Activated naive CD8-positive, alpha-beta T cell (primary cell): ENCODE measurements around the gene PAIP2.
"Not testable (repeated sequence)": the region's sequence is repeated elsewhere in the genome, so short reads cannot be mapped to it uniquely, and the experiment has no call there.

Source experiments
- H3K27ac Mint-ChIP-seq: one replicate; pipeline ENCODE4 v1.8.0; 2021; ENCODE audit warnings: mixed read lengths
- H3K27me3 Mint-ChIP-seq: one replicate; pipeline ENCODE4 v1.8.0; 2021; ENCODE audit warnings: mixed read lengths
- H3K36me3 Mint-ChIP-seq: one replicate; pipeline ENCODE4 v1.8.0; 2021; ENCODE audit warnings: mixed read lengths
- H3K4me1 Mint-ChIP-seq: one replicate; pipeline ENCODE4 v1.8.0; 2021; ENCODE audit warnings: low read depth, mixed read lengths
- H3K4me3 Mint-ChIP-seq: one replicate; pipeline ENCODE4 v1.8.0; 2021; ENCODE audit warnings: mild to moderate bottlenecking, mixed read lengths
- H3K9me3 Mint-ChIP-seq: one replicate; pipeline ENCODE4 v1.8.0; 2021; ENCODE audit warnings: low read depth, mixed read lengths

Gene PAIP2

DNA sequence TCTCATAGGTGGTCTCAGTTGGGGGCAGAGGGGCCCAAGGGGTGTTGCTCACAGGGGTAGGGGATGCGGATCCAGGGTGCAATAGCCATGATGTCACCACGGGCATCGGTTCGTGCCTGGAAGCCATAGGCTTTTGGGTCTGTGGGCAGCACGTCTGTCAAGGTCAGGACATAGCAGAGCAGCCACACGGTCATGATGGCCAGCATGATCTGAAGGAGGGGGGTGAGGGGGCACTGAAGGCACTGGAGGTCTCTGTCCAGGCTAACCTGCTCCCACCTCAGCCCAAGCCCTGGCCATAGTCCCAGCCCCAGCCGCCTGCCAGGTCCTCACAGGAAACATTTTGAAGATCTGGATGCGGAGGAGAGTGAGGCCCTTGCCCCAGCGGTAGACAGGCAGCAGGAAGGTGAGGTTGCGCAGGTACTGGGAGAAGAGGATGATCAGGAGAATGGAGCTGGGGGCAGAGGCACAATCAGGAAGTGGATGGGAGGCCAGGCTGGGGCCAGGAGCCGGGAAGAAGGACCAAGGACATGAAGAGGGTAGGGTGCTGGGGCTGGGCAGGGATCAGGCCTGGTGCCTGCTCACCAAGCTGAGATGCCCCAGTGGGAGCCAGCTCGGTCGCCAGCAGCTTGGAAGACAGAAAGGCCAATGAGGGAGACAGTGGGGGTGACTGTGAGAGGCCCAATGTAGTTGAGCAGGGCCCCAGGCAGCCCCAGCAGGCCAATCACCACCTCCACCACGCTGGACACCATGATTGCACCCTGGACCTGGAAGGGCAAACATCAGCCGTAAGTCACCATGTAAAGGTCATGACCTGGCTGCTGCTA is 38.2 kb downstream of the PAIP2 start:
- H3K27me3 Mint-ChIP-seq: no peaks in the 10 kb centered on the region
- H3K9me3 Mint-ChIP-seq: no peaks in the 10 kb centered on the region
- H3K4me1 Mint-ChIP-seq: peaks cover 7% of the 10 kb centered on the region
- peaks cover 2% of the 10 kb centered on the region for H3K36me3 Mint-ChIP-seq
- no peak overlapping the region for H3K27ac Mint-ChIP-seq
- H3K4me3 Mint-ChIP-seq: no peak overlapping the region

DNA sequence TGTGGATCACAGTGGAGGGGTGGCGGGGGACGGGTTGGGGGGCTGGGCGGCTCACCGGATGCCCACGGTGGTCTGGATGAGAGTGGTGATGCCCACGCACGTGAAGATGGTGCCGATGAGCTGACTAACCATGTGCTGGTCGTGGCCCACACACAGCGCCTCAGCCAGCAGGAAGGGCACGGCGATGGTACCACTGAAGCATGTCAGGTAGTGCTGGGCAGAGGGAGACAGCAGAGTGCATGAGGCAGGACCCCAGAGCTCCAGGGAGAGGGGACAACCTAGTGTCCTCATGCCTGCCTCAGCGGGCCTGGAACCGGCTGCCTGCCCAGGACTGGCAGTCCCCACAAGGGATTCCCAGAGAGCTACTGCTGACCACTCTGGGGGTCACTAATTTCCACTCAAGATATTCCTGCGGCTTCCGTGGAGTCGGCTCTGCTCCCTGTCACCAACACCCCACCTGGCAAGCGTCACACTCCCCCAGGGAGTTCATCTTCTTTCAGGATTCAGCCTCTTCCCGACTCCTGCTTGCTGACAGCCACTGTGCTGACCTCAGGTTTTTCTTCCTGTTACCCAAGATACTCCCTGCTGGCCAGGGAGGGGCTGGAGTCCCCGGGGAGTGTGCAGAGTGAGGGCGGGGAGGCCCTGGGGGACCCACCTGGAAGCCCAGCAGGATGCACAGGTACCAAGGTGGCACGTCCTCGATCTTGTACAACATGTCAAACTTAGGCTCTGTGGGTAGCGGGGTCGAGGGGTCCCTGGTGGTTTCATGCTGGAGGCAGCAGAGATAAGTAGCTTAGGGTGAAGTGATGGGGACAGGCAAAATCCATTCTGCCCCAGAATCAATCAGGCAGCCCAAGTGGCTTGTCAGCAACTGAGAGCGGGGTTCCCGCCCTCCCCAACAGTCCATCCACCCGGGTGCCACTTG is 40.4 kb downstream of the PAIP2 start:
- Mint-ChIP-seq H3K4me1 (peaks cover 22% of the 10 kb centered on the region), H3K9me3 (no peaks in the 10 kb centered on the region), H3K36me3 (no peaks in the 10 kb centered on the region), H3K27me3 (no peaks in the 10 kb centered on the region), H3K27ac (no peak overlapping the region), H3K4me3 (no peak overlapping the region)

DNA sequence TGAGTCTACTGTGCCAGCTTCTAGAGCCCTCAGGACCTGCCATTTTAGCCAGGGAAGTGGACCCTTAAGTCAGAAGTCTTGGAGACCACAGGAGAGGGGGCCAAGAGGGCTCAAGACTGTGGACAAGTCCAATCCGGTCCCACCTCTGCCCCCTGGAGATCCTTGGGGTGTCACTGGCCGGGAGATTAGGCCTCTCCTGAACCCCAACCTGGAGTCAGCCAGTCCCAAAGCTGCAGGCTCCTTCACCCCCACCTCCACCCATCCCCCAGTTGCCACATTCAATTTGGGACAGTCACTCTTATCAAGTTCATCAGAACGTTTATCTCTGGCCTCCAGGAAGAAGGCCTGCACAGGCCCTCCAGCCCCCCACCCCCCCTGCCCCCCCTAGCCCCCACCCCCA is 41.2 kb downstream of the PAIP2 start:
- Mint-ChIP-seq H3K36me3 (no peaks in the 10 kb centered on the region), H3K4me1 (peaks cover 22% of the 10 kb centered on the region), H3K27ac (no peak overlapping the region), H3K9me3 (no peaks in the 10 kb centered on the region), H3K4me3 (no peak overlapping the region), H3K27me3 (no peaks in the 10 kb centered on the region)

DNA sequence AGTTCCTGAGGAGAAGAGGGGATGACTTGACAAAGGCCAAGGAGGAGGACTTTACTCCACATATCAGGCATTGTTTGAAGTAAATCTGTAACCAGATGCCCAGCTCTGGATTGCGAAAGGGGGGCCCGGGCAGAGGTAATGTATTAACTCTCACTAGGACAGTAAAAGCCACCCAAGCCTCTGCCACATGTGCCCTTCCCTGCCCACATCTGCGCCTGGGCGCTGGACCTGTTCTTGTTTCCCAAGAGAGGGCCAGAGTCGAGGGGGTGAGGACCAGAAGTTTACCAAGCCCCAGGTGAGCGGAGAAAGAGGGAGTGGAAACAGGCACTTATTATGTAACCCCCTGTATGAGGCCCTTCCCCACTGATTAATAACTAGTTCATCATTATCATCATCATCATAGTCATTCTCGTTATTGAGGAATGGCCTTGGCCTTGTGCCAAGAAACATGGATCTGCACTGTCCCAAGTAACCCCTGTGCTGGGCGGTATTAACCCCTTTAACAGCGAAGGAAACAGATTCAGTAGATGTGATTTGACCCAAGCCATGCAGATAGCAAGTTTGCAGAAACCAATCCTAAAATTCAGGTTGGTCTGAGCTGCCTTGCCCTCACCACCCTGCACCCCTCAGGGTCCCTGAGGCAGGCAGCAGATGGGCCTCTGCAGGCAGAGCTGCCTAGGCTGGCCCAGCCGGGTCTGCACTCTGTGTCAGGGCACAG is 41.8 kb downstream of the PAIP2 start, which contains the start of gene SLC23A1:
TSS of gene SLC23A1 (minus strand) at position 23 of the 718 bp plus-strand sequence. CDS start 44 bp downstream, outside the sequence.
- Mint-ChIP-seq H3K36me3 (no peaks in the 10 kb centered on the region), H3K4me3 (peak within 1 kb of the TSS; percentile 30), H3K4me1 (peaks cover 25% of the 10 kb centered on the region), H3K27me3 (no peaks in the 10 kb centered on the region), H3K27ac (no peak within 1 kb of the TSS), H3K9me3 (no peaks in the 10 kb centered on the region)

DNA sequence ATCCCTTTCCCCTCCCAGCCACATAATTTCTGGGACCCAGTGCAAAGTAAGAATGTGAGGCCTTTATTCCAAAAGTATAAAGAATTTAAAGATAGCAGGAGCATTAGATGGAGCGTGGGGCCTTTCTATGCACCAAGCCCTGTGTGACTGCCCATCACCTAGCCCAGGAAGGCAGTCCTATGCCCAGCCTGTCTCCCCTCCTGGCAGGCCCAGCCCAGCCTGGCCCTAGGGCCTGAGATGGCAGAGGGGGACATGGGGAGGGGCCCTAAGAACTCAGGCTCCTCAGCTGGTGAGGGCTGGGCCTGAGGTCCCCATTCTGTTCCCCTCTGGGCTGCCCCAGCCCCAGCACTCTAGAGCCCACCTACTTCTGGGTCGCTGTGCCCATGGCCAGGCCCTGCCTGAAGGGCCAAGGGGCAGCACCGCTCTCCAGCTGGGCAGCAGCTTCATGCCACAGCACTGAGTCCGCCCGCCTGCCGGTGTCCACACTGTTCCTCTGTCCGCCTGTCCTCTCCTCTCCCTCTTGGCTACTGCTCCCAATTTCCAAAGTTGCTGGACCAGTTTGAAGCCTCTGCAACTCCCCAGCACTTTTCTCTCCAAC is 42.4 kb downstream of the PAIP2 start:
- Mint-ChIP-seq H3K4me1 (peaks cover 28% of the 10 kb centered on the region), H3K36me3 (no peaks in the 10 kb centered on the region), H3K27ac (peak overlapping the region; percentile 79), H3K9me3 (no peaks in the 10 kb centered on the region), H3K27me3 (no peaks in the 10 kb centered on the region), H3K4me3 (no peak overlapping the region)

DNA sequence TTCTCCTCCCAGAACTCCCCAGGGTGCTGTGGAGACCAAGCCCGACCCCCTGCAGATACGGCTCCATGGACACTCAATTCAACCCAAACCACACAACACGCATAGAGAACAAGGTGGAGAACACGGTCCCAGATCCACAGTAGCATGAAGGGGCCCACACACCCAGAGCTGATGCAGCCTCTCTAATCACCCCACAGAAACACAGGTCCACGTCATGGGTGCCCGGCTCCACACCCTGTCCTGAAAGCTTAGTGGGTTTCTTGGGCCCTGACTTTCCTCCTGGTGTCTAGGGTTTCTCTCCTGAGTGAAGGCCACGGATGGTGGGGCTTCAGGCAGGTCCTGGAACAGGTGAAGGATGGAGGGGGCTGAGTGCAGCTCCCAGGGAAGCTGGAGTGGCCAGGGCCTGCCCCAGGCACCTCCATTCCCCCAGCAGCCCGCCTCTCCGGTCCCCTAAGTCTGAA is 43.0 kb downstream of the PAIP2 start:
- peak overlapping the region; percentile 79 for H3K27ac Mint-ChIP-seq
- H3K9me3 Mint-ChIP-seq: no peaks in the 10 kb centered on the region
- H3K4me3 Mint-ChIP-seq: peak overlapping the region; percentile 84
- no peaks in the 10 kb centered on the region for H3K27me3 Mint-ChIP-seq
- no peaks in the 10 kb centered on the region for H3K36me3 Mint-ChIP-seq
- peaks cover 32% of the 10 kb centered on the region for H3K4me1 Mint-ChIP-seq

DNA sequence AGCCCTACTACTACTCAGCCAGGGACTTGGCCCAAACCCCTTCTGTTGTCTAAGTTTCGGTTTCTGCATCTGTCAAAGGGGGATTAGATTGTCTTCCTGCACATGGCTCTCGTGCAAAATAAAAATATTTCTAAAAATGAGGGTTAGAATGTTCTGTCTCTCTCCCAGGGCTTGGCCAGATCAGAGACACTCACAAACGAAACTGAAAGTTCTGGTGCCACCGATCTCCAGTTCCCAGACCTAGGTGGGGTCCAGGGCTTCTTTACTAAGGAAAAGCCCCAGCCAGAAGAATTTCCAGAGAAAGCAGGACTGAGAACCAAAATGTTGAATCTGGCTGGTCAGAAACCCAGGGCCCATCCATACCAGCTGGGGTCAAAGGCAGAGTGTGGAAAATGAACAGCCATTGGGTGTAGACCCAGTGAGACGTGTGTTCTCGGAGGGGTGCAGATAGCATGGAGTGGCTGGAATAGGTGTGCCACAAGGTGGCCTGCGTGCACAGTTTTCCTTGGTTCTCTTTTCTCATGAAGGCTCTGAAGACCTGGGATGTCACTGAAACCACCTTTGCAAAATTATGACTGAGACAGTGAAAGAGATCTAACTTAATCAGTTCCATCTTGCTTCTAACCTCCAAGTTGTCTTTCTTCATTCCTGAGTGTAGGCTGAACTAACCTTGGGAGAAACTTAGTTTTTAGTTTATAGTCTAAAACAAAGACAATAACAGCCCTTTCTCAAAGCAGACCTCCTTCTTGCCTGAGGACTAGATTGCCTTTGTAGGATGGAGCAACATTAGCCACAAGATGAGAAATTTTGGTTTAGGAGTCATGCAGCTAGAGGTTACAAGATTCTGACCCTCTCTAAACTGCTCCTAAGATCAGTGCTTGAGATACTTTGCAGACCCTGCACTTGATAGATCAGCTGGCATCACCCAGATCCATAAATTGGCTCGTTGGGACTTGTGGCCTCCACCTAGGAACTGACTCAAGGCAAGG is 43.7 kb downstream of the PAIP2 start:
- Mint-ChIP-seq H3K4me1 (peaks cover 39% of the 10 kb centered on the region), H3K27me3 (no peaks in the 10 kb centered on the region), H3K4me3 (peak overlapping the region; percentile 84)

DNA sequence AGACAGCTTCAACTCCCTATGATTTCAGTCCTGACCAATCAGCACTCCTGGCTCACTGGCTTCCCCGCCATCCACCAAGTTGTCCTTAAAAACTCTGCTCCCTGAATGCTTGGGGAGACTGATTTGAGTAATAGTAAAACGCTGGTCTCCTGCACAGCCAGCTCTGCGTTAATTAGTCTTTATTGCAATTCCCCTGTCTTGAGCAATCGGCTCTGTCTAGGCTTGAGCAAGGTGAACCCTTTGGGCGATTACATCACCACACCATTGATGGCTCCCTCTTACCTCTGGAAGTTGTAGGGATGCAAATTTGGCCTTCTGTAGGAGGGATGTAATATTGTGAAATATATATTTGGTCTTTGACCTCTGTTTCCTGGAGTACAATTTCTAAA is 44.4 kb downstream of the PAIP2 start:
- Mint-ChIP-seq H3K4me3 (no peak overlapping the region), H3K27ac (peak overlapping the region; percentile 34), H3K4me1 (peaks cover 45% of the 10 kb centered on the region), H3K27me3 (no peaks in the 10 kb centered on the region), H3K36me3 (no peaks in the 10 kb centered on the region), H3K9me3 (no peaks in the 10 kb centered on the region)

More for the DNA sequence above, 43.7 kb downstream of the PAIP2 start:
- Mint-ChIP-seq H3K36me3 (no peaks in the 10 kb centered on the region), H3K27ac (peak overlapping the region; percentile 79), H3K9me3 (no peaks in the 10 kb centered on the region)

DNA sequence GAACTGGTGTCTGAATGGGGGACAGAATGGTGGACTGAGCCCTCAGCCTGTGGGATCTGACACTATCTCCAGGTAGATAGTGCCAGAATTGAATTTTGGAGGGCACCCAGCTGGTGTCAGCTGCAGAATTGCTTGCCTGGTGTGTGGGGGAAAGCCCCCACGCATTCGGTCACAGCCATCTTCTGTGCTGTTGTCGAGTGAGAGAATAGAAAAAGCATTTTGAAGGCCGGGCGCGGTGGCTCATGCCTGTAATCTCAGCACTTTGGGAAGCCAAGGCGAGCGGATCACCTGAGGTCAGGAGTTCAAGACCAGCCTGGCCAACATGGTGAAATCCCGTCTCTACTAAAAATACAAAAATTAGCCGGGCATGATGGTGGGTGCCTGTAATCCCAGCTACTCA is 45.3 kb downstream of the PAIP2 start:
- H3K4me3 Mint-ChIP-seq, H3K36me3 Mint-ChIP-seq, H3K9me3 Mint-ChIP-seq, H3K27me3 Mint-ChIP-seq: not testable (repeated sequence)
- Mint-ChIP-seq H3K27ac (peak overlapping the region; percentile 34), H3K4me1 (peaks cover 53% of the 10 kb centered on the region)

DNA sequence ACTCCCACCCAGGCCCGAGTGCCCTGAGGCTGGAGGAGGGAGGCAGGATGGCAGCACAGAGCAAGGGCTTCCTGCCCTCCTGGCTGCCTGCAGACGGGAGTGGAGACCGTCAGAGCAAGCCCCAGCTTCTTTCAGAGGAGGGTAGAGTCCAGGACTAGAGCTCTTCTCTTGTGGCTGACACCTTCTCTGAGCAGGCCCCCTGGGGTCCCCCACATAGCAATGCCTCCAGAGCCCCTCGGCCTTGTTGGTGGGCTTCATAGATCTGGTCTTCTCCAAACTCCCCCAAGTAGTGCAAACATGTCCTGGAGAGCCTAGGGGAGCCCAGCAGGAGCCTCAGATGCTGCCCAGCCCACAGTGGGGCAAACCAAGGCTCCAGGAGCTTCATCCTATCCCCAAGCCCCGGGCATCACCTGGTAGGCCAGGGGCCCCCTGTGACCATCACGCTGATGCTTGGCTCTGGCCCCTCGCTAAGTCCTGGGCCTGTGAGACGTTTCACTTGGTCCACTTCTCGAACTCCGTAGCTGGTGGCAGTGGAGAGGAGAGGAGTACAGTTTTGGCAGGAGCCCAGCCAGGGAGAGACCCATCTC is 46.0 kb downstream of the PAIP2 start:
- Mint-ChIP-seq H3K27me3 (no peaks in the 10 kb centered on the region), H3K4me3 (no peak overlapping the region), H3K9me3 (no peaks in the 10 kb centered on the region), H3K4me1 (peaks cover 54% of the 10 kb centered on the region), H3K36me3 (no peaks in the 10 kb centered on the region), H3K27ac (no peak overlapping the region)

DNA sequence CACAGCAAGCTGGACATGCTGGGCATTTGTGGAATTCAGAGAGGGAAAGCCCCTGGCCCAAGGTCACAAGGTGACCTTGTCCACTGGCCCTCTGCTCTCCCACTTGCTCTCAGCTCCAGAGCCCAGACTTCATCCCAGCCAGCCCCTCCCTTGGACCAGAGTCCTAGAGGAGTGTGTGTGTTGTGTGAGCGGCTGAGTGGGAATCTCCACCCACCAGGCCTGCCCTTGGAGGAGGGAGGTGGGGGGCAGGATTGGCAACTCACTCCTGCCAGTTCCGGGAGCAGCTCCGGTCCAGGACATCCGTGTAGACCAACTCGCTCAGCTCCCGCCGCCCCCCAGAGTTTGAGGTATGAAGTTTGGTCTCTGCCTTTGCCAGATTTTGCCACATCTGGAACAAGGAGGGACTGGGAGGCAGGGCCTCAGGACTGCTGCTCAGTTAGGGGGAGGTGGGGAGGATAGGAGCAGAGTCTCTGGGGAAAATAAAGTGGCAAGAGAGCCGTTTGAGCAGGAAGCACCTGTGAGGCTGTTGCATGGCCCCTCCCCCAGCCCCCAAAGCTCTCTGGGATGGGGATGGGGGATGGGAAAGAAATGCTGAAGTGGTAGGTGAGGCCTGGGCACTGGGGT is 46.7 kb downstream of the PAIP2 start:
- no peaks in the 10 kb centered on the region for H3K27me3 Mint-ChIP-seq
- no peak overlapping the region for H3K27ac Mint-ChIP-seq
- no peaks in the 10 kb centered on the region for H3K36me3 Mint-ChIP-seq
- H3K4me1 Mint-ChIP-seq: peaks cover 58% of the 10 kb centered on the region
- H3K4me3 Mint-ChIP-seq: no peak overlapping the region
- H3K9me3 Mint-ChIP-seq: no peaks in the 10 kb centered on the region

DNA sequence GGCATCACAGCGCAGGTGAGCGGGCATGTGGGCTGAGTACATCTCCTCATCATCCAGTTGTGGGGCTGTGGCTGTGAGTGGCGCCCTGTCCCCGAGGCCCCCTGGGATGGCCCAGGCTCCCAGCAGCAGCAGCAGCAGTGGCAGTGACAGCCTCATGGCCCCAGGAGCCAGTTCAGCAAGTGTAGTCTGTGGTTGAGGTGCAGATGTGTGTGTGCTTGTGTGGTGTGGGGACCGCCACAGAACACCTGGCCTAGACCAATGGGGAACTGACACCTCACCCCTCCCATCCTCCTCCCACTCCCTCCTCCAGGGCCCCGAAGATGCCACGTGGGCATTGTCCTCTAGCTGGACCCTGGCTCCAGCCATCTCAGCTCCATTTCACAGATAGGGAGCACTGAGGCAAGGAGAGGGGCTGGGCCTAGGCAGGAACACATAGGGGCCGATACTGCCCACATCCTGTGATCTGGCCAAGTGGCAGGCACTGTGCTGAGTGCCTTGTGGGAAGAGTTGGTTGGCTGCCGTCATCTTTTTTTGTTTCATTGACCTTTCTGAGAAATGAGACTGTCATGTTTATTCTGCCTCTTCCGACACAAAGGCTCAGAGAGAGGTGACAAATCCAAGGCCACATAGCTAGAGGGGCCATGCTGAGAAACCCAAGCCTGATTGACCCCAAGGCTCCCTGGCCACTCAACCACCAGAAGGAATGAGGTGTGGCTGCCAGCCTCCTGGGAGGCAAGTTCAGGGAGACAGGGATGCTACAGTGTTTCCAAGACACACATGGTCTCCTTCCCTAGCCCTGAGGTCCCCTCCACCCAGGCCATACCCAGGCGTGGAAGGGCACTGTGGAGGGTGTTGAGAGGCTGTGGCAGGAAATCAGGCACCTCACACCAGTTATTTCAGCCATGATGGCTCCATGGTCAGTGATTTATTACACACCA is 48.3 kb downstream of the PAIP2 start, which contains the start of gene MZB1:
TSS of gene MZB1 (minus strand) at position 213 of the 938 bp plus-strand sequence. CDS start at position 156, 57 bp downstream.
- Mint-ChIP-seq H3K4me1 (peaks cover 52% of the 10 kb centered on the region), H3K27ac (peak within 1 kb of the TSS; percentile 72), H3K9me3 (no peaks in the 10 kb centered on the region), H3K36me3 (no peaks in the 10 kb centered on the region), H3K4me3 (peak within 1 kb of the TSS; percentile 35), H3K27me3 (no peaks in the 10 kb centered on the region)
